Dendritic cell treated with granulocyte-macrophage colony-stimulating factor and Interleukin-4, amounts not matched to agents 40 ng/mL and 50 ng/mL, for 4 days (primary cell): ENCODE measurements around the gene VPS72.

ENCODE experiments used
- H3K27ac Mint-ChIP-seq: one replicate; pipeline ENCODE4 v1.8.0; 2022; ENCODE audit warnings: mild to moderate bottlenecking, mixed read lengths
- H3K27me3 Mint-ChIP-seq: one replicate; pipeline ENCODE4 v1.8.0; 2022; ENCODE audit warnings: mild to moderate bottlenecking, mixed read lengths
- H3K36me3 Mint-ChIP-seq: one replicate; pipeline ENCODE4 v1.8.0; 2022; ENCODE audit warnings: low read depth, mixed read lengths
- H3K4me1 Mint-ChIP-seq: one replicate; pipeline ENCODE4 v1.8.0; 2022; ENCODE audit warnings: low read depth, mixed read lengths
- H3K4me3 Mint-ChIP-seq: one replicate; pipeline ENCODE4 v1.8.0; 2022; ENCODE audit warnings: mild to moderate bottlenecking, moderate library complexity, mixed read lengths
- H3K9me3 Mint-ChIP-seq: one replicate; pipeline ENCODE4 v1.8.0; 2022; ENCODE audit warnings: mixed read lengths
- intact Hi-C: fragments of 100-400 bp; cut with micrococcal nuclease; formaldehyde crosslinking; loops from one replicate; pipeline ENCODE4 v1.15.0; 2022

VPS72 gene

DNA sequence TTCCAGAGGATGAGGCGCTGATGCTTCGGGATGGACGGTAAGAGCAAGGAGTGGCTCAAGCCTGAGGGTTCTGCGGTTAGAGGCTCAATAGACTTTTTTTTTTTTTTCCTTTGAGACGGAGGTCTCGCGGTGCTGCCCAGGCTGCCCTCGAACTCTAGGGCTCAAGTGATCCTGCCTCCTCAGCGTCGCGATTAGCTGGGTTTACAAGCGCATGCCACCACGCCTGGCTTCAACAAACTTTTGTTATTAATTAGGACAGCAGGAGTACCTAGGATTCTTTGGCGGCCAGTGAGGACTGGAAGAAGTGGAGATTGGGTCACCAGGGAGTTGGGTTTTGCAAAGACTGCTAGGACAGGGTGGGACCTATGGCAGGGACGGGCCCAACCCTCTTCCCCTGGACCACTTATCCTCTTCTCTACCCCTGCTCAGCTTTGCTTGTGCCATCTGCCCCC lies 23.5 kb downstream of the VPS72 start:
- Mint-ChIP-seq H3K9me3 (no peaks in the 10 kb centered on the region), H3K27me3 (no peaks in the 10 kb centered on the region), H3K4me3 (peak overlapping the region; percentile 89), H3K27ac (peak overlapping the region; percentile 84), H3K36me3 (peaks cover 94% of the 10 kb centered on the region), H3K4me1 (peaks cover 56% of the 10 kb centered on the region)
- intact Hi-C loops, result no loop called here

DNA sequence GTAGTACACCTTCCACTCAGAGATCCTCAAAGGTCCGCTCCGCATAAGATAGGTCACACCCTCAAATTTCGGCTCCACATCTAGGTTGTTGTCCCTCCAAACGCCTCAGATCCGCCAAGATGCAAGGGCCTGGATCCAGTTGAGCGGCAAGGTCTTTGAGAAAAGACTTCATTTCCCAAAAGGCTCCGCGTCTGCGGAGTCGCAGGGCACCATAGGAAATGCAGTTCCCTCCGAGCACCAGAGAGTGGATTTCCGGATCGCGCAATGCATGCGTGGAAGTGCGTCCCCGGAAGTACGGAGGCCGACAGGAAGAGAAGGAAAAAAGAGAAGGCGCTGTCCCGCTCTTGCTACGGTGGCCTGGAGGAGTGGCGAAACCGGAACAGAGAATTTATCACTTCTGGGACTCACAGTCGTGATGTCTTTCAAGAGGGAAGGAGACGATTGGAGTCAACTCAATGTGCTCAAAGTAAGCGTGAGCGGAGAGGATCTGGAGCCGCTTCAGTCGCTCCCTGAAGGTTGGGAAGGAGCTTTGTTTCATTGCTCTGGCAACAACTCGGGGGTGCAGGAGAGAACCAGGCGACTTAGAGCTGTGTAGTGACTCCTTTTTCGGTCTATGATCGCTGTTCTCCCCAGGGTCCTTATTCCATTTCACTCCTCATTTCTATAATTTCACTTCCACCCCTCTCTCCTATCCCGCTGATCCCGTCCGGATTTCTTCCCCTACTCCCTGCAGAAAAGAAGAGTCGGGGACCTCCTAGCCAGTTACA lies 24.1 kb downstream of the VPS72 start, which contains the start of the genes LYSMD1 and SCNM1:
TSS of gene LYSMD1 (minus strand) at position 165 of the 767 bp plus-strand sequence. CDS start 644 bp downstream, outside the sequence.
TSS of gene SCNM1 (plus strand) at position 407 of the 767 bp plus-strand sequence. CDS start at position 416, 9 bp downstream.
- H3K36me3 Mint-ChIP-seq, result peaks cover 96% of the 10 kb centered on the region
- no peaks in the 10 kb centered on the region for H3K9me3 Mint-ChIP-seq
- peak within 1 kb of the TSS; percentile 84 for H3K27ac Mint-ChIP-seq
- peak within 1 kb of the TSS; percentile 89 for H3K4me3 Mint-ChIP-seq
- intact Hi-C loops, result no loop called here
- H3K4me1 Mint-ChIP-seq, result peaks cover 61% of the 10 kb centered on the region
- no peaks in the 10 kb centered on the region for H3K27me3 Mint-ChIP-seq

DNA sequence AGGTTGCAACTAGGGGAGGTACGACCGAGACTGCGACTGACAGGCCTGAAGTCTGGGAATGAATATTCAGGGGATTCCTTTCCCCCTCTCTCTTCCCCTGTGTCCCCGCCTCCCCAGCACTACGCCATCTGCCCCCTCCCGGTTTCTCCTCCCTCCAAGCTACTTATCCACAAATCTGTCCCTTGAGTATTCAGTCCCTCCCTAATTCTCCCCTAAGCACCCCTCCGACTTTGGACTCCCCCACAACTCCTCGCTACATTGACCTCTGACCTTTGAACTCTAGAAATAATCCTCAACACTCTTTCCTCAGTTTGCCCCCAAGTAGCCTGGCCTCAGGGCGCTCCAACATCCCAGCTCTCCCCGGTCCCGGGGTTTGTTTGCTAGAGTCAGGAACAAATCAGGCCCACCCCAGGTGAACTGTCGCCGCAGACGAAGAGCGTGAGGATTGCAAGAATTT lies 24.7 kb downstream of the VPS72 start:
- peaks cover 66% of the 10 kb centered on the region for H3K4me1 Mint-ChIP-seq
- H3K27me3 Mint-ChIP-seq, result no peaks in the 10 kb centered on the region
- intact Hi-C loops, result no loop called here
- H3K4me3 Mint-ChIP-seq, result peak overlapping the region; percentile 89
- peaks cover 96% of the 10 kb centered on the region for H3K36me3 Mint-ChIP-seq
- H3K9me3 Mint-ChIP-seq, result no peaks in the 10 kb centered on the region
- peak overlapping the region; percentile 84 for H3K27ac Mint-ChIP-seq

DNA sequence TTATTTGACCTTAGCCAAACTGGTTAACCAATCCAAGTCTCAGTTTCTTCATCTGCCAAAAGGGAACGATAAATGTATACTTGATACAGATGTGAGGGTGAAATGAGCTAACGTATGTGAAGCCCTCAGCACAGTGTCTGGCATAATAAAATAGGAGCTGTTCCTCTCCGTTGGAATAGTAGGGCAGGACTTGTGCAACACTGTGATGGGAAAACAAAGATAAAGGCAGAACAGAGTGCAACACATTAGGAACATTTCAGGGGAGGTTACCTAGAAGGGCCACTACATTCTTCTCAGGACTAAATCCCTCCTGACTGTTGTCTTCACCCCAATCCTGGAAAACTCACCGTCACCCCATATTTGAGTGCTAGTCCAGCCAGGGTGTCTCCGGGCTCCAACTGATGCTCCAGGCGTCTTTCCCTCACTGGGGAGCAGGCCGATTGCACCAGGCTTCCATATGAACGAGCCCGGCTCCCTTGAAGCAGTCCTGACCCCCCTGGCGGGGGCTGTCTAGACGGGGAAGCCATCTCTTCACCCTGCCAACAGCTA lies 25.2 kb downstream of the VPS72 start:
- H3K9me3 Mint-ChIP-seq, result no peaks in the 10 kb centered on the region
- intact Hi-C loops, result no loop called here
- H3K4me1 Mint-ChIP-seq, result peaks cover 69% of the 10 kb centered on the region
- H3K36me3 Mint-ChIP-seq, result peaks cover 96% of the 10 kb centered on the region
- H3K4me3 Mint-ChIP-seq, result no peak overlapping the region
- H3K27ac Mint-ChIP-seq, result no peak overlapping the region
- H3K27me3 Mint-ChIP-seq, result no peaks in the 10 kb centered on the region

DNA sequence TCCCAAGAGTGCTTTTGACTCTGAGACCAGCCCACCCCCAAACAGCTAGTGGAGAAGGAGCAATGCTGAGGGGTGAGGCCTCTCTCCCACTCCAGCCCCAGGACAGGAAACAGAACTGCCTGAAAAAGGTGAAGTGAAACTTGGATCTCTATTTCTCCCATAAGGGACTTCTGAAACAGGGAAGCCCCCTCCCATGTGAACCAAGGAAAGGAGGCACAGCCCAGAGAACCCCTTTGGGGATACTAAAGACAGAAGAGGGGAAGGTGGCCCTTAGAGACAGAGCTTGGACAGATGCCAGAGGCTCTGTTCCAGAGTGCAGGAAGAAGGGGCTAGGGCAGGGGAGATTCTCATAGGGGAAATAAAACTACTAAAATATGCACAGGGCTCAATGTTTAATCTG lies 30.6 kb downstream of the VPS72 start:
- H3K27me3 Mint-ChIP-seq, result no peaks in the 10 kb centered on the region

DNA sequence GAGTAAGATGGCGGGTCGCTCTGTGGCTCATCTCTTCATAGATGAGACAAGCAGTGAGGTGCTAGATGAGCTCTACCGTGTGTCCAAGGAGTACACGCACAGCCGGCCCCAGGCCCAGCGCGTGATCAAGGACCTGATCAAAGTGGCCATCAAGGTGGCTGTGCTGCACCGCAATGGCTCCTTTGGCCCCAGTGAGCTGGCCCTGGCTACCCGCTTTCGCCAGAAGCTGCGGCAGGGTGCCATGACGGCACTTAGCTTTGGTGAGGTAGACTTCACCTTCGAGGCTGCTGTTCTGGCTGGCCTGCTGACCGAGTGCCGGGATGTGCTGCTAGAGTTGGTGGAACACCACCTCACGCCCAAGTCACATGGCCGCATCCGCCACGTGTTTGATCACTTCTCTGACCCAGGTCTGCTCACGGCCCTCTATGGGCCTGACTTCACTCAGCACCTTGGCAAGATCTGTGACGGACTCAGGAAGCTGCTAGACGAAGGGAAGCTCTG lies 31.2 kb downstream of the VPS72 start:
- no peaks in the 10 kb centered on the region for H3K27me3 Mint-ChIP-seq
- intact Hi-C loops, result loop anchor here (5.0 kb wide), 1 partner anchor 136 kb away; no protein-coding TSS in a partner anchor
- H3K9me3 Mint-ChIP-seq, result no peaks in the 10 kb centered on the region
- H3K4me1 Mint-ChIP-seq, result peaks cover 54% of the 10 kb centered on the region
- H3K4me3 Mint-ChIP-seq, result peak overlapping the region; percentile 87
- H3K36me3 Mint-ChIP-seq, result peaks cover 73% of the 10 kb centered on the region
- H3K27ac Mint-ChIP-seq, result peak overlapping the region; percentile 88

More for the DNA sequence above, 30.6 kb downstream of the VPS72 start:
- Mint-ChIP-seq H3K4me1 (peaks cover 60% of the 10 kb centered on the region), H3K27ac (peak overlapping the region; percentile 88), H3K4me3 (peak overlapping the region; percentile 87), H3K36me3 (peaks cover 79% of the 10 kb centered on the region), H3K9me3 (no peaks in the 10 kb centered on the region)
- intact Hi-C loops, result loop anchor here (5.0 kb wide), 1 partner anchor 137 kb away; no protein-coding TSS in a partner anchor

DNA sequence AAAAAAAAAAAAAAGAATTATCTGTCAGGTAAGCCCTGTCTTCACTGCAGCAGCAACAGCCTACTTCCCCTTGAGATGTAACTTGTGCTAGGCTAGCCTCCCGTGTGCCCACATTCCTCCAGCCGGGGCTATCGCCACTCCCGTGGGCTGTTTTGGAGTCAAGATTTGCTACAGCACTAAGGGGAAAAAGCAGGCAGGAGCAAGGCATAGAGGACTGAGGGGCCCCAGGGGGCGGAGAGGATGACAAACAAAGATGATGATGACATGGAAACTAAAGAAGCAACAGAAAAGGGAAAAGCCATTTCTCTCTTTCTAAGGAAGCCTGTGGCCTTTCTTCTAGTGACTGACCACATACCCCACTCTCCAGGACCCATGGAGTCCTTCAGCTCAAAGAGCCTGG lies 31.7 kb downstream of the VPS72 start:
- Mint-ChIP-seq H3K4me3 (peak overlapping the region; percentile 87), H3K27me3 (no peaks in the 10 kb centered on the region), H3K9me3 (no peaks in the 10 kb centered on the region), H3K36me3 (peaks cover 68% of the 10 kb centered on the region), H3K4me1 (peaks cover 50% of the 10 kb centered on the region), H3K27ac (peak overlapping the region; percentile 88)
- intact Hi-C loops, result loop anchor here (5.0 kb wide), 1 partner anchor 136 kb away; no protein-coding TSS in a partner anchor

DNA sequence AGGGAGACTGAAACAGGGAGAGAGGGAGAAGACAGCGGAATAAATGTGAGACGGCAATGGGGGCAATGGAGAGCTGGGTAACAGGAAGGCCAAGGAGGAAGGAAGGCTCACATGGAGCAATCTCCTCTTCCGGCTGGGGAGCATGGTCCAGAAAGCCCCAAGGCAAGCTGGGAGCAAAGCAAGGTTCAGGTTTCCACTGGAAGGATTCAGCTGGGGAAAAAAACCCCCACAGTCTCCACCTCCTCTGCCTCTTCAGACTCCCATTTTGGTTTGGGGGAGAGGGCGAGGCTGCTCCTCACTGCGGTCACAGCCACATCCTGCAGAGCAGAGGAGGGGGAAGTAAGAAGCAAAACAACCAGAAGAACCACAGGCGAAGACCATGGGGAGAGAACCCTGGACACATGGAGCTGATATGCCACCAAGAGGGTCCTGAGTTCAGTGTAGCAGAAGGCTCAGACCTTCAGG lies 32.9 kb downstream of the VPS72 start:
- intact Hi-C loops, result loop anchor here (5.0 kb wide), 1 partner anchor 135 kb away; no protein-coding TSS in a partner anchor
- peak overlapping the region; percentile 87 for H3K4me3 Mint-ChIP-seq
- H3K9me3 Mint-ChIP-seq, result no peaks in the 10 kb centered on the region
- H3K36me3 Mint-ChIP-seq, result peaks cover 57% of the 10 kb centered on the region
- H3K27me3 Mint-ChIP-seq, result no peaks in the 10 kb centered on the region
- H3K4me1 Mint-ChIP-seq, result peaks cover 41% of the 10 kb centered on the region
- peak overlapping the region; percentile 88 for H3K27ac Mint-ChIP-seq

DNA sequence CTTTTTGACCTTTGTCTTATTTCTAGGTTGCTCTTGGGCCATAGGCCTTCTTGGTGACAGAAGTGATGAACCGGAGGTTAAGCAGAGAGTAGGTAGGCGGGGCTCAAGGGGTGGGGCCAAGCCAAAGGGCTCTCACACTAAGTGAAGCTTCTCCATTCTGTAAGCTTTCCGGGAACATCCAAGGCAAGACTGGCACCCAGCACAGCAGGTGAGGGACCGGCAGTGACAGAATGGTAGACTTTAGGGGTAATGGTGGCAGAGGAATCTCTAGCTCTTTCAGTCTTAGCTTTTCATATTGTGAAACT lies 33.5 kb downstream of the VPS72 start, which contains the start of gene TNFAIP8L2:
TSS of gene TNFAIP8L2 (plus strand) at position 135 of the 305 bp plus-strand sequence. CDS start 2,049 bp downstream, outside the sequence.
- H3K36me3 Mint-ChIP-seq, result peaks cover 51% of the 10 kb centered on the region
- no peaks in the 10 kb centered on the region for H3K27me3 Mint-ChIP-seq
- intact Hi-C loops, result loop anchor here (1.0 to 5.0 kb wide), 2 partner anchors 57 to 134 kb away; no protein-coding TSS in a partner anchor
- H3K4me3 Mint-ChIP-seq, result peak within 1 kb of the TSS; percentile 87
- H3K9me3 Mint-ChIP-seq, result no peaks in the 10 kb centered on the region
- H3K27ac Mint-ChIP-seq, result peak within 1 kb of the TSS; percentile 88
- H3K4me1 Mint-ChIP-seq, result peaks cover 35% of the 10 kb centered on the region

DNA sequence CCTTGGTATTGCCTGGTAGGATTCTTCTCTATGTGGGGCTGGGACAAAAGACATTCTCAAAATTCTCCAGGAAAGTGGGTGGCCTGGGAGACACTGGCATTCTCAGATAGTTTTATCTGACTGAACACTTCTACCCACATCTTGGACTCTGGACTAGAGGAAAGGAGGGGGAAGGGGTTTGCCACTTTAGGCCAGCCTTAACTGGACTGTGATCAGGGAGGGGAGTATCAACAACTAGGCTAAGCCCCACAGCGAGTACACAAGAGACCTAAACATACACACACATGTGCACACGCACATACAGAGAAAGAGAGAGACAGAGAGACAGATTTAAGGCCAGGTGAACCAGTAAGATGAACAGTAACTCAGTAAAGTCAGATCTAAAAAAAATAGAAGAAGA lies 42.3 kb downstream of the VPS72 start:
- Mint-ChIP-seq H3K27ac (no peak overlapping the region), H3K36me3 (peaks cover 7% of the 10 kb centered on the region), H3K9me3 (no peaks in the 10 kb centered on the region), H3K4me3 (no peak overlapping the region), H3K27me3 (peaks cover 39% of the 10 kb centered on the region), H3K4me1 (peaks cover 22% of the 10 kb centered on the region)
- intact Hi-C loops, result no loop called here

DNA sequence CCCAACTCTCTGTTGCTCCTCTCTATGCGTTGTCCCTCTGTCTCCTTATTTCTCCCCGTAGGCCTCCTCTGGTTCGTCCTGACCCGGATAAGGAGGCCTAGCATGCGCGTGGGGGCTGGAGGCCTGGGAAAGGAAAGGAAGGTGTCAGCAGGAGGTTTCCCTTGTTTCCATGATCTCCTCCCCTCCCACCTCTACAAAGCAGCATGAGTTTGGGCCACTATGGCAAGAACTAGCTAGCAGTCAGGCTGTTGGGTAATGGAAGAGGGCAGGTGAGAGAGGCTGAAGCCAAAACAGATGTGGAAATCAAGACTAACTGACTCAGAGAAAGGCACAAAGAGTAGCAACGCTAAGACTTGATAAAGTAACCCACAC lies 42.9 kb downstream of the VPS72 start:
- Mint-ChIP-seq H3K27ac (peak overlapping the region; percentile 40), H3K9me3 (no peaks in the 10 kb centered on the region), H3K4me3 (peak overlapping the region; percentile 83), H3K27me3 (peaks cover 42% of the 10 kb centered on the region), H3K4me1 (peaks cover 22% of the 10 kb centered on the region), H3K36me3 (peaks cover 7% of the 10 kb centered on the region)
- intact Hi-C loops, result no loop called here

DNA sequence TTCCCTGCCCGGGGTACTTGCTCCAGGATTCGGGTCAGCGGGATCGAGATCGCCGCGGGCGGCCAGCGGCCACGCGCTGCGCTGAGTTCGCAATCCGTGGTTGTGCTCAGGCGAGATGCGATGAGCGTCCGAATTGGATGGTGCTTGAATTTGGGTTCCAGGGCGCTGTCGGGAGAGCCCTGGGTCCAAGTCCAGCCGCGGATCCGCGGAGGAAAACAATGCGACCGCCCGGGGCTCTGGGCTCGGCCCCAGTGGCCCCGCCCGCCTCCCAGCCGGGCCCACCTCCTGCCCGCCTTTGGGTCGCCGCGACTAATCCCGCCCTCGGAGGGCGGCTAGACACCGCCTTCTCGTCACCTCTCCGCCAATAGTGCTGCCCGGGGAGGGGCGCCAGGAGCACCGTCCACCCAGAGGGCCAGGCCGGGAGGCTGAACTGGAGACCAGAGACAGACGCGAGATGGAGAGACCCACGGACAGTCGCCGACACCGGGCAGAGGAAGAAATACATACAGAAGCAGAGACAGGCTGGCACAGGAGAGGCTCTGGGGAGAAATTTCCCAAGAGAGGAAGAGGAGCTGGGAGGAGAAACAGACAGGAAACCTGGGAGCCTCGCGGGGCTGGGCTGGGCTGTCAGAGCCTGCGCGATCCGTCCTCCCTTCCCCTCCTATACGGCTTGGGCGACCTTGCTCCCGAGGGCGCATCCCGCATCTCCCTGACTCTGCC lies 43.4 kb downstream of the VPS72 start, which contains the start of gene SEMA6C:
TSS of gene SEMA6C (minus strand) at position 220 of the 720 bp plus-strand sequence. CDS start 4,010 bp downstream, outside the sequence.
- H3K27me3 Mint-ChIP-seq, result peaks cover 42% of the 10 kb centered on the region
- H3K4me1 Mint-ChIP-seq, result peaks cover 22% of the 10 kb centered on the region
- peak within 1 kb of the TSS; percentile 83 for H3K4me3 Mint-ChIP-seq
- H3K27ac Mint-ChIP-seq, result peak within 1 kb of the TSS; percentile 40
- no peaks in the 10 kb centered on the region for H3K9me3 Mint-ChIP-seq
- peaks cover 7% of the 10 kb centered on the region for H3K36me3 Mint-ChIP-seq
- intact Hi-C loops, result no loop called here

DNA sequence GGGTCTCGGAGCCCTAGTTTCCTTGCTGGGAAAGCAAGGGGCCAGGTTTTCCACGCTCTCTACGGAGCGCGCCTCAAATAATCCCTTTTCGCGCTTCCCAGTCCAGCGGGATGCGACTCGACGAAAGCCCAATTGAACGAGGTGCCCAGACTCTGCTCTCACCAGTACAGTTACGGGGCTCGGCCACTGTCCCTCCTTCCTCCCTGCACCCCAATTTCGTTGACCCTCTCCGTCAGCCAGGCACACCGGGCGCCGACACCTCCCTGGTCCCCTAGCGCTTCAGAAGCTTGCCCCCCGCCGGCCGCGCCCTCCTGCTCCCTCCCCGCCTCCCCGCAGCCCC lies 44.0 kb downstream of the VPS72 start:
- peaks cover 22% of the 10 kb centered on the region for H3K4me1 Mint-ChIP-seq
- peaks cover 42% of the 10 kb centered on the region for H3K27me3 Mint-ChIP-seq
- no peaks in the 10 kb centered on the region for H3K9me3 Mint-ChIP-seq
- peaks cover 7% of the 10 kb centered on the region for H3K36me3 Mint-ChIP-seq
- H3K27ac Mint-ChIP-seq, result peak overlapping the region; percentile 40
- intact Hi-C loops, result no loop called here
- peak overlapping the region; percentile 83 for H3K4me3 Mint-ChIP-seq
